NB4 (cell line): ENCODE results near the gene SPATA13.
A peak's percentile ranks its signal among the peaks of the same experiment; 100 is the strongest.
"Not testable (repeated sequence)": the region's sequence is repeated elsewhere in the genome, so short reads cannot be mapped to it uniquely, and the experiment has no call there.

Experiments
- DNase-seq: peaks from one replicate; pipeline ENCODE4 v3.0.0; 2010; ENCODE audit warnings: low read depth
- H3K4me3 ChIP-seq: one replicate; pipeline ENCODE4 v1.5.1; 2011; ENCODE audit warnings: mild to moderate bottlenecking, low read depth, low read length, moderate library complexity
- CTCF ChIP-seq: IDR thresholded peaks from one replicate; pipeline ENCODE4 v1.5.1; 2012; ENCODE audit warnings: low read depth, low read length
- MAX ChIP-seq: IDR thresholded peaks from 2 replicates; pipeline ENCODE4 v1.6.1; 2011; ENCODE audit warnings: low read depth, low read length
- MYC ChIP-seq: IDR thresholded peaks from 2 replicates; pipeline ENCODE4 v1.6.1; 2011; ENCODE audit warnings: low read depth, low read length
- POLR2A ChIP-seq: IDR thresholded peaks from 2 replicates; pipeline ENCODE4 v1.6.1; 2011; ENCODE audit warnings: mild to moderate bottlenecking; ENCODE audit not compliant: insufficient read length; ENCODE audit errors: extremely low read depth

SPATA13 gene

GRCh38 chr13:24160458-24161009 lies at the start of gene SPATA13:
TSS of gene SPATA13 (plus strand) at chr13:24160720. CDS start at chr13:24222930, 62,210 bp downstream.
- peak within 1 kb of the TSS; percentile 63 for H3K4me3 ChIP-seq
- peak; percentile 90 for DNase-seq
- TF ChIP-seq POLR2A = peak; percentile 81
- TF ChIP-seq MYC = no peak
- TF ChIP-seq MAX = 0 out of 2 replicates have a peak, but pooled peaks have one; percentile 5

GRCh38 chr13:24112791-24113190 lies 47.7 kb upstream of the SPATA13 start:
- TF ChIP-seq MAX = no peak
- no peak for TF ChIP-seq CTCF
- no peak for TF ChIP-seq MYC
- no peak overlapping the region for H3K4me3 ChIP-seq
- no peak for DNase-seq

- DNase-seq = no peak
- no peak overlapping the region for H3K4me3 ChIP-seq
- TF ChIP-seq MYC (no peak), MAX (no peak), POLR2A (no peak), CTCF (no peak)
These were observed 44.8 kb upstream of the SPATA13 start for GRCh38 chr13:24115671-24116070.

- no peak overlapping the region for H3K4me3 ChIP-seq
- TF ChIP-seq MYC (no peak), MAX (no peak), POLR2A (no peak), CTCF (no peak)
- DNase-seq = no peak
These were observed 44.4 kb upstream of the SPATA13 start for GRCh38 chr13:24116131-24116530.

GRCh38 chr13:24118576-24118975 lies 41.9 kb upstream of the SPATA13 start:
- no peak for DNase-seq
- no peak overlapping the region for H3K4me3 ChIP-seq
- TF ChIP-seq MAX (no peak), POLR2A (no peak), MYC (no peak), CTCF (no peak)

GRCh38 chr13:24119626-24120508 lies 40.7 kb upstream of the SPATA13 start:
- DNase-seq = no peak
- no peak overlapping the region for H3K4me3 ChIP-seq
- TF ChIP-seq CTCF (no peak), MYC (no peak), POLR2A (no peak)

- DNase-seq = not testable (repeated sequence)
These were observed 38.5 kb upstream of the SPATA13 start for GRCh38 chr13:24122045-24122444.

More at GRCh38 chr13:24122045-24122444, 38.5 kb upstream of the SPATA13 start:
- not testable (repeated sequence) for H3K4me3 ChIP-seq
